T follicular helper cell (primary cell): ENCODE data around the gene TMEM225B.
"Not testable (repeated sequence)": the region's sequence is repeated elsewhere in the genome, so short reads cannot be mapped to it uniquely, and the experiment has no call there.

Source experiments
- DNase-seq: peaks from one replicate; pipeline ENCODE4 v3.0.0-alpha.2; 2020; ENCODE audit warnings: low read depth

Gene TMEM225B

GRCh38 chr7:99579281-99579955, 18.6 kb upstream of the TMEM225B start:
- no peak for DNase-seq

GRCh38 chr7:99579956-99580777, 17.9 kb upstream of the TMEM225B start:
- DNase-seq = peak; percentile 41

DNA sequence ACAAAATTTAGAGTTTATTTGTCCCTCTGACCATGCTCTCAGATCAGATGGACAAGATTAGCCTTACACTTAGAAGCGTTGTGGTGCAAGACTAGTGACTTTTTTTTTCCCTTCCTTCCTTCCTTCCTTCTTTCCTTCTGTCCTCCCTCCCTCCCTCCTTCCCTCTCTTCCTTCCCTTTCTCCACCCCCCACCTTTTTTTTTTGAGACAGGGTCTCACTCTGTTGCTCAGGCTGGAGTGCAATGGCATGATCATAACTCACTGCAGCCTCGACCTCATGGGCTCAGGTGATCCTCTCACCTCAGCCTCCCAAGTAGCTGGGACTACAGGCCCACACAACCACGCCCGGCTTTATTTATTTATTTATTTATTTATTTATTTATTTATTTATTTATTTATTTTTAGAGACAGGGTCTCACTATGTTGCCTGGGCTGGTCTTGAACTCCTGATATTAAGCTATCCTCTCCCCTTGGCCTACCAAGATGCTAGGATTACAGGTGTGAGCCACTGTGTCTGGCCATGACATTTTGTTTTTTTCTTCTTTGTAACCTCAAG, 17.2 kb upstream of the TMEM225B start:
- DNase-seq = not testable (repeated sequence)

- DNase-seq = no peak
Observed at GRCh38 chr7:99588868-99589267, 9.2 kb upstream of the TMEM225B start.

- DNase-seq = no peak
Observed at GRCh38 chr7:99594948-99595745, 2.9 kb upstream of the TMEM225B start.

GRCh38 chr7:99596408-99596955, 1.6 kb upstream of the TMEM225B start:
- no peak for DNase-seq

DNA sequence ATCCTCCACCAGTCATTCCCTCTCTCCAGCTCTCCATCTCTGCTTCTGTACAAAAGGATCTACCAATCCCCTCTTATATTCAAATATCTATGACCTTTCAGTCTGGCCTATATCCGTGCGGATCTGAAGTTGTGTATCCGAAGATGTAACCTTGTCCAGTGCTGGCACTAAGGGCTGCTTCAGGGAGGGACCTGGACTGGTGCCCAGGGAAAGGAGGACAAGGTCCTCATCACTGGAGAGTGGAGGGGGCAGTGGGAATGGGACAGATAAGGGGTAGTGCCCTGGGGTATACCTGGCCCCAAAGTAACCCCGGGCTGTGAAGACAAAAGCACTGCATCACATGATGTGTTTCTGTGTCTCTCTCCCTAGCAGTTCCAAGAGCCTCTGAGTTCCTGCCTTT, 1.8 kb downstream of the TMEM225B start:
- DNase-seq = no peak

GRCh38 chr7:99601656-99602310, 3.7 kb downstream of the TMEM225B start:
- no peak for DNase-seq

DNA sequence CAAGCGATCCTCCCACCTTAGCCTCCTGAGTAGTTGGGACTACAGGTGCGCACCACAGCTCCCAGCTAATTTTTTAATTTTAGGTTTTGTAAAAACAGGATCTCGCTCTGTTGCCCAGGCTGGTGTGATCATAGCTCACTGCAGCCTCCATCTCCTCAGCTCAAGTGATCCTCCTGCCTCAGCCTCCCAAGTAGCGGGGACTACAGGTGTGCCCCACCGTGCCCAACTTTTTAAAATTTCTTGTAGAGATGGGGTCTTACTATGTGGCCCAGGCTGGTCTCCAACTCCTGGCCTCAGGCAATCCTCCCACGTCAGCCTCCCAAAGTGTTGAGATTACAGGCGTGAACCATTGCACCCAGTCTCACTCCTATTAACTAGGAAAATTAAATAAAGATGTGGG, 7.5 kb downstream of the TMEM225B start:
- DNase-seq = no peak

DNA sequence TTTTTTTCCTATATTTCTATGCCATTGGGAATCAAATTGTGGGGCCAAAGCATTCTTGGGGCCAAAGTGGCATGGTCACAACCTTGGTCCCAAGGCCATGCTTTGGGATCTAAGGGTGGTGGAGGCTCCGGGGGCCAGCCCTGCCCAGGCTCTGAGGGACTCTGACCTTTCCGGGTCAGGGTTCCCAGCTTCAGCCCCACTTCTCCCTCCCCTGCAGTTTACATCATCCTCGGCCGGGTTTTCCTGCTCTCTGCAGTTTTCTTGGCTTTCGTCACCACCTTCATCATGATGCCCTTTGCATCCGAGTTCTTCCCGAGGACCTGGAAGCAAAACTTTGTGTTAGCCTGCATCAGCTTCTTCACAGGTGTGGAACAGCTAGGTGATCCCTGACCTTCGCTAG, 8.5 kb downstream of the TMEM225B start:
- DNase-seq = no peak

DNA sequence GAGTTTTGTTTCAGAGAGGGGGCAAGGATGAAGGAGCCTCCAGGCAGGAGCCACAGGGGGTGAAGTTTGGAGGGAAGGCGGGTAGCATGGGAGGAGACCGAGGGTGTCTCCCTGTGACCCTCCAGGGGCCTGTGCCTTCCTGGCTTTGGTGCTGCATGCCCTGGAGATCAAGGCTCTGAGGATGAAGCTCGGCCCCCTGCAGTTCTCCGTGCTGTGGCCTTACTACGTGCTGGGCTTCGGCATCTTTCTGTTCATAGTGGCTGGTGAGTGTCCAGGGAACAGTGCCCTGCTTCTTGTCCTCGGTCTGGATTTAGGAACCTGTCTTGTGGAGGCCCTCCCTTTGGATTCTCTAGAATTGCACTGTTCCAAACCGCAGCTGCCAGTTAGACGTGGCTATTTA, 9.5 kb downstream of the TMEM225B start:
- DNase-seq = no peak

DNA sequence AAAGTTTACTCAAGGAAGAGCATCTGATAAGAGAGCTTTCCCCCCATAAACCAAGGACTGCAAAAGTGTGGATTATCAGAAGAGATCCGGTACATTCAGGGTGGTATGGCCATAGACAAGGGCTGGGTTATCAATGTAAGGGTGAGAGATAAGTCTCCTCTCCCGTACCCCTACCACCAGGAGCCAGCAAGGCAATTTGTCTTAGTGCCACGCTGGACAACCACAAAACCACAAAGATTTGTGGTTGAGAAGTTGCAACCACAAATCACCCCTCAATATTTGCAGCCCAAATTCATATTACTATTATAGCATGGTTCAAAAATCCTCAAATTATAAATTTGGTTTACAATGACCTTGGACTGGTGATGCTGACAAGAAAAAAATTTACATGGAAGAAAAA, 16.4 kb downstream of the TMEM225B start:
- DNase-seq = no peak

DNA sequence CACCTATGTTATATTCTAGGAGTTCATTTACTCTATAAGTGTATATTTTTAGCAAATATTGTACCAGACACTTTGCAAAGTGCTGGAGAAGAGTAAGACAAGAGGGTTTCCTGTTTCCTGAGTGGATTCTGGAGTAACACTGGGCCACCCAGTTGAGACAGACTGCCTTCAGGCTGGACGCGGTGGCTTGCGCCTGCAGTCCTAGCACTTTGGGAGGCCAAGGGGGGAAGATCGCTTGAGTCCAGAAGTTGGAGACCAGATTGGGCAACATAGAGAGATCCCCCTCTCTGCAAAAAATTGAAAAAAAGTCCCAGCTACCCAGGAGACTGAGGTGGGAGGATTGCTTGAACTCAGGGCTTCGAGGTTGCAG, 17.9 kb downstream of the TMEM225B start:
- DNase-seq = no peak

DNA sequence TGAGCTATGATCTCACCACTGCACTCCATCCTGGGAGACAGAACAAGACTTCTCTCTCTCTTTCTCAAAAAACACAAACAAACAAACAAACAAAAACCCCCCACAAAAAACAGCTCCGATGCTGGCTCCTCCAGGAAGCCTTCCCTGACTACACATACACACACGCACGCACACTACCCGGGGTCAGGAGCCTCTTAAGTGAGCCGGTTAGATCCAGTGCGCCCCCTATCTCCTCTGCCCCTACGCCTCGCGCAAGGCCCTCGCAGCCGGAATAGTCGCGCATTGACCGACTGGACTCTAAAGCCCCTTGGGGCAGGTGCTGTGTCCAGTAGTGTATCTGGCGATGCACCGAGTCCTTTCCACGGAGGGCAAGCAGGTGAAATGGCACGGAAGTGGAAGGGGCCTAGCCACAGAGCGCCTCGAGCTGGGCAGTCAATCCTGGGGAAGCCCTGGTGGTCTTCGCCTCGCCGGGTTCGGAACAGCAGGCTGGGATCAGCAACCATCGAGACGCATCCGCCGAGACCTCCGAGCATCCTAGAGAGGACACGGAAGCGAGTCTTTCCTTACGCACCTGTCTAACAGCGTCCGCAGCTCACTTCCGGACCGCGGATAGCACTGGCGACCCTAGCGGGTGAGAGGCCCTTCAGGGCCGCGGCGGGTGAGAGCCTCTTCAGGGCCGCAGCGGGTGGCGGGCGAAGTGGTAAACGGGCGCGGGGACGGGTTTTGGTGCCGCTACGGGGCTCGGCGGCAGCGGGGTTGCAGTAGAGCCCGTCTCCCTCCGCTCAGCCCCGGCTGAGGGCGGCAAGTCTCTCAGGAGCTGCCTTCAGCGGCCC, 18.5 kb downstream of the TMEM225B start, which contains the start of gene ZSCAN25:
TSS of gene ZSCAN25 (plus strand) at position 588 of the 833 bp plus-strand sequence. CDS start 2,661 bp downstream, outside the sequence.
- peak; percentile 74 for DNase-seq

DNA sequence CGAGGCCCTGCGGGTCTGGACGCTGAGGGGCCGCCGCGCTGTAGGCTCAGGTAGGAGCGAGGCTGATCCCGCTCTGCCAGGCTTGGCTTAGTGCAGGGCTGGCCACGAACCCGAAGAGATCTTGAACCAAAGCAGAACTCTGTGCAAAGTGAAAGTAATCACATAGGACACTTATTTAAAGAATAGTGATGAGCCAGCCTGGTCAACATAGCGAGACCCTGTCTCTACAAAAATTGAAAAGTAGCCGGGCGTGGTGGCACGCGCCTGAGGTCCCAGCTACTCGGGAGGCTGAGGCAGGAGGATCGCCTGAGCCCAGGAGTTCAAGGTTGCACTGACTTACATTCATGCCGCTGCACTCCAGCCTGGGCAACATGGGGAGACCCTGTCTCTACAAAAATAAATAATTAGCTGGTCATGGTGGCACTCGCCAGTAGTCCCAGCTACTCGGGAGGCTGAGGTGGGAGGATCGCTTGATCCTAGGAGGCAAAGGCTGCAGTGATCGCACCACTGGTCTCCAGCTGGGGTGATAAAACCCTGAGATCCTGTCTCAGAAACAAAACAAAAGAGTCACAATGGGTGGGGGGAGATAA, 19.2 kb downstream of the TMEM225B start:
- no peak for DNase-seq

DNA sequence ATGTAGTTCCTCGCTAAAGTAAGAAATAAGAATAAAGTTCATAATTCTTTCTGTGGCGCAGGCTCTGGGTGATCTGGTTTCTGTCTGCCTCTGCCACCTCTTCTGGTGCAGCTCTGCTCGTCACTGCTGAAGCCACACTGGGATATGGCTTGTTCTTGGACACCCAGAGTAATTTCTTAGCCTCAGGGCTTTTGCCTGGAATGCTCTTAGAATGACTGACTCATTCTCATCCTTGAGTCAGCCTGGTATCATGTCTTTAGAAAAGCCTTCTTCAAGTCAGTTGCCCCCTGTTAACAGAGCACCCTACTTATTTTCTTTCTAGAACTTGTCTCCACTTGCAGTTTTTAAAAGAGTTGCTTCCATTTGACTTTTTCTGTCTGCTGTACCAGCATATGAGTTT, 20.7 kb downstream of the TMEM225B start:
- DNase-seq = no peak

- no peak for DNase-seq
Observed at GRCh38 chr7:99619571-99620130, 21.6 kb downstream of the TMEM225B start.

- no peak for DNase-seq
Observed at GRCh38 chr7:99621271-99621670, 23.2 kb downstream of the TMEM225B start.

GRCh38 chr7:99622596-99622995, 24.5 kb downstream of the TMEM225B start:
- no peak for DNase-seq
